SJSA1 (cell line): Measurements from ENCODE around the gene SLC9A8. TPM values are rescaled to one million over a fixed set of nuclear protein-coding genes. Genes with fewer than 3 reads are reported as not detected.

Experiments
- DNase-seq, 2 experiments: peaks; one replicate each; pipeline ENCODE4 v3.0.0-alpha.2; 2015 to 2020; ENCODE audit warnings: low spot score in 2 of 2, low read depth in 1 of 2
- H3K27ac ChIP-seq: fragments of 250-450 bp; sonication (Bioruptor Pico); 2 replicates; pipeline ENCODE4 v1.5.1; 2020; ENCODE audit warnings: mild to moderate bottlenecking, moderate library complexity
- H3K27me3 ChIP-seq: fragments of 250-450 bp; sonication (Bioruptor Pico); replicated peaks from 2 replicates; pipeline ENCODE4 v1.5.1; 2020; ENCODE audit warnings: mild to moderate bottlenecking, moderate library complexity
- H3K36me3 ChIP-seq: fragments of 250-450 bp; sonication (Bioruptor Pico); 2 replicates; pipeline ENCODE4 v1.5.1; 2020; ENCODE audit warnings: mild to moderate bottlenecking
- H3K4me1 ChIP-seq: fragments of 250-450 bp; sonication (Bioruptor Pico); replicated peaks from 2 replicates; pipeline ENCODE4 v1.6.1; 2021; ENCODE audit warnings: mild to moderate bottlenecking
- H3K4me3 ChIP-seq: fragments of 250-450 bp; sonication (Bioruptor Pico); 2 replicates; pipeline ENCODE4 v1.5.1; 2020; ENCODE audit warnings: mild to moderate bottlenecking
- H3K9me3 ChIP-seq: fragments of 250-450 bp; sonication (Bioruptor Pico); replicated peaks from 2 replicates; pipeline ENCODE4 v1.5.1; 2020; ENCODE audit warnings: mild to moderate bottlenecking
- total RNA-seq: library from RNA; depleted of rRNA; stranded (reverse); fragments of >200 nt; shearing (Covaris generic); gene quantifications from 2 replicates; pipeline ENCODE4 v1.2.3, GENCODE V29; 2014; rRNA removed

Gene SLC9A8
- total RNA-seq, 1 experiment from 2014 or later = 5.5 TPM

GRCh38 chr20:49938173-49939163 is 125.8 kb downstream of the SLC9A8 start:
- H3K9me3 ChIP-seq = no peaks in the 10 kb centered on the region

GRCh38 chr20:49941456-49941855 is 128.8 kb downstream of the SLC9A8 start:
- Histone ChIP-seq H3K27ac (no peak overlapping the region), H3K27me3 (no peaks in the 10 kb centered on the region), H3K4me3 (no peak overlapping the region), H3K4me1 (peaks cover 18% of the 10 kb centered on the region), H3K9me3 (no peaks in the 10 kb centered on the region), H3K36me3 (peaks cover 80% of the 10 kb centered on the region)
- no peak for DNase-seq

More at GRCh38 chr20:49938173-49939163, 125.8 kb downstream of the SLC9A8 start:
- Histone ChIP-seq H3K27me3 (no peaks in the 10 kb centered on the region), H3K4me3 (no peak overlapping the region; the same call in 1 of the 2 replicates), H3K36me3 (peaks cover 57% of the 10 kb centered on the region), H3K27ac (no peak overlapping the region), H3K4me1 (peaks cover 23% of the 10 kb centered on the region)
- DNase-seq = no peak

Other genes with a start within 250 kb of the SLC9A8 start
- not detected in 2 replicates for gene PTGIS, start 244.7 kb upstream of the SLC9A8 start, total RNA-seq
- 15.5 and 22.0 TPM in 2 replicates for gene B4GALT5, start 99.0 kb upstream of the SLC9A8 start, total RNA-seq
- 2.5 and 3.5 TPM in 2 replicates for gene SPATA2, start 102.7 kb downstream of the SLC9A8 start, total RNA-seq
- 168 and 175 TPM in 2 replicates for gene RNF114, start 123.6 kb downstream of the SLC9A8 start, total RNA-seq
- 11.4 and 24.2 TPM in 2 replicates for gene SNAI1, start 170.2 kb downstream of the SLC9A8 start, total RNA-seq